WTC11 (cell line): ENCODE results near the gene LRTM2. TPM values are rescaled to one million over a fixed set of nuclear protein-coding genes. Genes with fewer than 3 reads are reported as not detected.

Source experiments
- ATAC-seq: fragments of 200-7000 bp; cut with Tn5 transposase; 2 replicates; pipeline ENCODE4 v1.10.0; 2021; ENCODE audit warnings: mild to moderate bottlenecking, moderate library complexity
- CTCF ChIA-PET: fragments of 300-600 bp; sonication (Branson Sonifier 250); formaldehyde crosslinking; loops from one replicate; lab custom pipeline; 2021; ENCODE audit warnings: antibody characterized with exemption; lab: Charles Lee
- POLR2A ChIA-PET: fragments of 350-600 bp; sonication (Branson Sonifier 250); formaldehyde crosslinking; loops from one replicate; lab custom pipeline; 2021; ENCODE audit warnings: antibody characterized with exemption; lab: Charles Lee
- DNase-seq: peaks from one replicate; pipeline ENCODE4 v3.0.0; 2021; ENCODE audit warnings: low spot score
- H3K27ac Mint-ChIP-seq: 2 replicates; pipeline ENCODE4 v1.8.0; 2021; ENCODE audit warnings: mixed read lengths
- H3K27me3 Mint-ChIP-seq: 2 replicates; pipeline ENCODE4 v1.8.0; 2021; ENCODE audit warnings: low read depth, mild to moderate bottlenecking, moderate library complexity, mixed read lengths
- H3K36me3 Mint-ChIP-seq: 2 replicates; pipeline ENCODE4 v1.8.0; 2021; ENCODE audit warnings: mixed read lengths
- H3K4me1 Mint-ChIP-seq: 2 replicates; pipeline ENCODE4 v1.8.0; 2022; ENCODE audit warnings: mixed read lengths
- H3K4me3 Mint-ChIP-seq: 2 replicates; pipeline ENCODE4 v1.8.0; 2021; ENCODE audit warnings: mild to moderate bottlenecking, moderate library complexity, mixed read lengths
- H3K9me3 Mint-ChIP-seq: 2 replicates; pipeline ENCODE4 v1.8.0; 2021; ENCODE audit warnings: mixed read lengths
- CREM ChIP-seq: sonication (generic); formaldehyde crosslinking; IDR thresholded peaks from 2 replicates; pipeline ENCODE4 v1.8.1; 2022; ENCODE audit warnings: mild to moderate bottlenecking, missing genetic modification reagents, moderate library complexity
- FOXK1 ChIP-seq: sonication (generic); formaldehyde crosslinking; IDR thresholded peaks from 2 replicates; pipeline ENCODE4 v1.8.0; 2022; ENCODE audit warnings: mild to moderate bottlenecking, moderate library complexity, missing genetic modification reagents
- GTF2I ChIP-seq: fragments of 250-450 bp; sonication (Bioruptor Pico); conservative IDR thresholded peaks from 2 replicates; pipeline ENCODE4 v1.4.0; 2021; ENCODE audit warnings: mild to moderate bottlenecking
- JUN ChIP-seq: sonication (generic); formaldehyde crosslinking; IDR thresholded peaks from 2 replicates; pipeline ENCODE4 v1.8.0; 2023; ENCODE audit warnings: mild to moderate bottlenecking, missing genetic modification reagents
- NFATC4 ChIP-seq: fragments of 250-450 bp; sonication (Bioruptor Pico); IDR thresholded peaks from 2 replicates; pipeline ENCODE4 v1.9.0; 2021; ENCODE audit warnings: mild to moderate bottlenecking
- NR3C1 ChIP-seq: sonication (generic); formaldehyde crosslinking; conservative IDR thresholded peaks from 2 replicates; pipeline ENCODE4 v1.8.1; 2023; ENCODE audit warnings: low read depth, mild to moderate bottlenecking, missing genetic modification reagents
- OVOL2 ChIP-seq: fragments of 250-450 bp; sonication (Bioruptor Pico); IDR thresholded peaks from 2 replicates; pipeline ENCODE4 v1.9.0; 2021; ENCODE audit warnings: mild to moderate bottlenecking, borderline replicate concordance
- SMAD4 ChIP-seq: sonication (generic); formaldehyde crosslinking; IDR thresholded peaks from 2 replicates; pipeline ENCODE4 v1.8.0; 2022; ENCODE audit warnings: mild to moderate bottlenecking, missing genetic modification reagents
- TEAD4 ChIP-seq: sonication (generic); formaldehyde crosslinking; IDR thresholded peaks from 2 replicates; pipeline ENCODE4 v1.8.0; 2022; ENCODE audit warnings: mild to moderate bottlenecking, missing genetic modification reagents
- ZNF416 ChIP-seq: fragments of 250-450 bp; sonication (Bioruptor Pico); IDR thresholded peaks from 2 replicates; pipeline ENCODE4 v1.9.0; 2021; ENCODE audit warnings: mild to moderate bottlenecking, inconsistent platforms
- total RNA-seq: library from RNA; stranded (reverse); gene quantifications from 3 replicates; pipeline ENCODE4 v1.2.3, GENCODE V29; 2021
- TF ChIP-seq, protein P1 (sequence below): sonication (generic); formaldehyde crosslinking; IDR thresholded peaks from 2 replicates; pipeline ENCODE4 v1.8.0; 2023; ENCODE audit warnings: missing genetic modification reagents
- TF ChIP-seq, protein P2 (sequence below): sonication (generic); formaldehyde crosslinking; IDR thresholded peaks from 2 replicates; pipeline ENCODE4 v1.8.0; 2022; ENCODE audit warnings: missing genetic modification reagents
- TF ChIP-seq, protein P3 (sequence below): sonication (generic); formaldehyde crosslinking; IDR thresholded peaks from 2 replicates; pipeline ENCODE4 v1.8.1; 2023; ENCODE audit warnings: mild to moderate bottlenecking, missing genetic modification reagents, moderate library complexity
- TF ChIP-seq, protein P4 (sequence below): sonication (generic); formaldehyde crosslinking; IDR thresholded peaks from 2 replicates; pipeline ENCODE4 v1.8.1; 2023; ENCODE audit warnings: mild to moderate bottlenecking, missing genetic modification reagents, moderate library complexity
- TF ChIP-seq, protein P5 (sequence below): sonication (generic); formaldehyde crosslinking; IDR thresholded peaks from 2 replicates; pipeline ENCODE4 v1.8.1; 2023; ENCODE audit warnings: mild to moderate bottlenecking, moderate library complexity, missing genetic modification reagents
- TF ChIP-seq, protein P6 (sequence below): fragments of 250-450 bp; sonication (Bioruptor Pico); conservative IDR thresholded peaks from 2 replicates; pipeline ENCODE4 v1.9.0; 2021; ENCODE audit warnings: mild to moderate bottlenecking
- TF ChIP-seq, protein P7 (sequence below): fragments of 250-450 bp; sonication (Bioruptor Pico); IDR thresholded peaks from 2 replicates; pipeline ENCODE4 v1.8.0; 2021; ENCODE audit warnings: mild to moderate bottlenecking
- TF ChIP-seq, protein P8 (sequence below): sonication (generic); formaldehyde crosslinking; IDR thresholded peaks from 2 replicates; pipeline ENCODE4 v1.8.1; 2022; ENCODE audit warnings: missing genetic modification reagents, borderline replicate concordance

LRTM2 gene
- total RNA-seq, 1 experiment from 2014 or later: 0.66 TPM

DNA sequence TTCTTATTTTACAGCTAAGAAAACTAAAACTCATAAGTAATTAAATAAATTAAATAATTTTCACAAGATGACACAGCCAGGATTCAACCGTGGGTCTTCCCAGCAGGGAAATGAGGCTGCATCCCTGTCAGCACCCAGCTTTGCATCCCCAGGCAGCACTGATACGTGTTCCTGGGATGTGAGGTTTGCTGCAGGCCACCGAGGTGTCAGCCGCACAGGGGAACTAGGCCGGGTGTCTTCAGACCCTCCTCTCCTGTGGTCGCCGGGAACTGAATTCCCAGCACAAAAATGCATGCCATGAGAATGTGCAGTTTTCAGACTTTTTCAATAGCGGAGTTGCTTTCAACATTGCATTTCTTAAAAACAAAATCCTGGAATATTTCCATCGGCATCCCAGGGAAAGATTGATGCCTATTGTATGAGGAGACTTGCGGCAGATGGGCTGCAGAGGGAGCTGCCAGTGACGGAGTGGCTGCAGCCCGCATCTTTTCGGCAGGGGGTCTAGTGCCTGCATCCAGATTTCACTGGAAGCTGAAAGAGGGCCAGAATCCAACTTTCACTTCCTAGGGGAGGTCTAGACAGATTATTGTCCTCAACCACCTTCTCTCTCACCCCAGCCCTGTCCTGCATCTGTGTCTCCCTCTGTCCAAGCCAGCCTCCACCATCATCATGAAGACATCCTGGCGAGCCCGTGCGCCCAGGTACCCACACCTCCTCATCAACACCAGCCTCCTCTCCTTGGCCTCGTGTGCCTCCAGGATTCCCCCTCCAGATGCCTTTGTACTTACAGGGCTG is 12.6 kb downstream of the LRTM2 start (continued):
- TF ChIP-seq FOXK1 (CRISPR knock-in tag): no peak

DNA sequence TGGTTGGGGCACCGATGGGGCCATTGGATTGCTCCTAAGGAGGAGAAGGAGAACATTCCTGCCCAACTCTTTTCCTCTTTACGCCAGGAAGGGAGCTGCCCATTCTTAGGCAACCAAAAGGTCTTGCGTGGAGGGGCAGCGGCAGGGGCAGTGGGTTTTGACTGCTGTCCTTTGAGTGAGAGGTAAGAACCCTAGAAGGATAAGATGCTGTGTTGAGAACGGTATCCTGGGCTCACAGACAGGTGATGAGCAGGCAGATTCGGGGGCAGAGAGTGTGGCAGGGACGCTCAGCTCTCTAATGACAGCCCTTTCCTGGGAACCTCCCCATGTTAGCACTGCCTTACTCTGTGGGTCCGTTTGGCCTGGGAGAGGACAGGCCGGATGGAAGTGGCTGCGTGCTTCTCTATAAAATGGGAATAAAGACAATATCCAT is 13.2 kb downstream of the LRTM2 start:
- no peak overlapping the region for H3K4me3 Mint-ChIP-seq
- TF ChIP-seq JUN (CRISPR knock-in tag): no peak
- no peak for TF ChIP-seq ZNF416 (CRISPR knock-in tag)
- TF ChIP-seq, protein P1, sequence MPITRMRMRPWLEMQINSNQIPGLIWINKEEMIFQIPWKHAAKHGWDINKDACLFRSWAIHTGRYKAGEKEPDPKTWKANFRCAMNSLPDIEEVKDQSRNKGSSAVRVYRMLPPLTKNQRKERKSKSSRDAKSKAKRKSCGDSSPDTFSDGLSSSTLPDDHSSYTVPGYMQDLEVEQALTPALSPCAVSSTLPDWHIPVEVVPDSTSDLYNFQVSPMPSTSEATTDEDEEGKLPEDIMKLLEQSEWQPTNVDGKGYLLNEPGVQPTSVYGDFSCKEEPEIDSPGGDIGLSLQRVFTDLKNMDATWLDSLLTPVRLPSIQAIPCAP (CRISPR knock-in tag): no peak
- no peak for TF ChIP-seq CREM
- TF ChIP-seq, protein P2, sequence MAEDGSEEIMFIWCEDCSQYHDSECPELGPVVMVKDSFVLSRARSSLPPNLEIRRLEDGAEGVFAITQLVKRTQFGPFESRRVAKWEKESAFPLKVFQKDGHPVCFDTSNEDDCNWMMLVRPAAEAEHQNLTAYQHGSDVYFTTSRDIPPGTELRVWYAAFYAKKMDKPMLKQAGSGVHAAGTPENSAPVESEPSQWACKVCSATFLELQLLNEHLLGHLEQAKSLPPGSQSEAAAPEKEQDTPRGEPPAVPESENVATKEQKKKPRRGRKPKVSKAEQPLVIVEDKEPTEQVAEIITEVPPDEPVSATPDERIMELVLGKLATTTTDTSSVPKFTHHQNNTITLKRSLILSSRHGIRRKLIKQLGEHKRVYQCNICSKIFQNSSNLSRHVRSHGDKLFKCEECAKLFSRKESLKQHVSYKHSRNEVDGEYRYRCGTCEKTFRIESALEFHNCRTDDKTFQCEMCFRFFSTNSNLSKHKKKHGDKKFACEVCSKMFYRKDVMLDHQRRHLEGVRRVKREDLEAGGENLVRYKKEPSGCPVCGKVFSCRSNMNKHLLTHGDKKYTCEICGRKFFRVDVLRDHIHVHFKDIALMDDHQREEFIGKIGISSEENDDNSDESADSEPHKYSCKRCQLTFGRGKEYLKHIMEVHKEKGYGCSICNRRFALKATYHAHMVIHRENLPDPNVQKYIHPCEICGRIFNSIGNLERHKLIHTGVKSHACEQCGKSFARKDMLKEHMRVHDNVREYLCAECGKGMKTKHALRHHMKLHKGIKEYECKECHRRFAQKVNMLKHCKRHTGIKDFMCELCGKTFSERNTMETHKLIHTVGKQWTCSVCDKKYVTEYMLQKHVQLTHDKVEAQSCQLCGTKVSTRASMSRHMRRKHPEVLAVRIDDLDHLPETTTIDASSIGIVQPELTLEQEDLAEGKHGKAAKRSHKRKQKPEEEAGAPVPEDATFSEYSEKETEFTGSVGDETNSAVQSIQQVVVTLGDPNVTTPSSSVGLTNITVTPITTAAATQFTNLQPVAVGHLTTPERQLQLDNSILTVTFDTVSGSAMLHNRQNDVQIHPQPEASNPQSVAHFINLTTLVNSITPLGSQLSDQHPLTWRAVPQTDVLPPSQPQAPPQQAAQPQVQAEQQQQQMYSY: no peak
- TF ChIP-seq, protein P3, sequence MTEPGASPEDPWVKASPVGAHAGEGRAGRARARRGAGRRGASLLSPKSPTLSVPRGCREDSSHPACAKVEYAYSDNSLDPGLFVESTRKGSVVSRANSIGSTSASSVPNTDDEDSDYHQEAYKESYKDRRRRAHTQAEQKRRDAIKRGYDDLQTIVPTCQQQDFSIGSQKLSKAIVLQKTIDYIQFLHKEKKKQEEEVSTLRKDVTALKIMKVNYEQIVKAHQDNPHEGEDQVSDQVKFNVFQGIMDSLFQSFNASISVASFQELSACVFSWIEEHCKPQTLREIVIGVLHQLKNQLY (CRISPR knock-in tag): no peak
- no peak for TF ChIP-seq SMAD4
- TF ChIP-seq GTF2I (CRISPR knock-in tag): no peak
- no peak for TF ChIP-seq NFATC4 (CRISPR knock-in tag)
- no peak for TF ChIP-seq NR3C1
- ATAC-seq (no peak), DNase-seq (no peak)
- POLR2A ChIA-PET: no interaction called here
- peaks cover 9% of the 10 kb centered on the region for H3K4me1 Mint-ChIP-seq
- H3K27me3 Mint-ChIP-seq: peaks cover 8% of the 10 kb centered on the region; the same call in 1 of the 2 replicates
- no peaks in the 10 kb centered on the region for H3K9me3 Mint-ChIP-seq
- no peaks in the 10 kb centered on the region for H3K36me3 Mint-ChIP-seq
- no peak overlapping the region for H3K27ac Mint-ChIP-seq
- CTCF ChIA-PET: interaction anchor here (1.0 to 1.8 kb wide), 2 partner anchors 38 to 106 kb away, joined by 3 to 5 read pairs; no protein-coding TSS in a partner anchor

DNA sequence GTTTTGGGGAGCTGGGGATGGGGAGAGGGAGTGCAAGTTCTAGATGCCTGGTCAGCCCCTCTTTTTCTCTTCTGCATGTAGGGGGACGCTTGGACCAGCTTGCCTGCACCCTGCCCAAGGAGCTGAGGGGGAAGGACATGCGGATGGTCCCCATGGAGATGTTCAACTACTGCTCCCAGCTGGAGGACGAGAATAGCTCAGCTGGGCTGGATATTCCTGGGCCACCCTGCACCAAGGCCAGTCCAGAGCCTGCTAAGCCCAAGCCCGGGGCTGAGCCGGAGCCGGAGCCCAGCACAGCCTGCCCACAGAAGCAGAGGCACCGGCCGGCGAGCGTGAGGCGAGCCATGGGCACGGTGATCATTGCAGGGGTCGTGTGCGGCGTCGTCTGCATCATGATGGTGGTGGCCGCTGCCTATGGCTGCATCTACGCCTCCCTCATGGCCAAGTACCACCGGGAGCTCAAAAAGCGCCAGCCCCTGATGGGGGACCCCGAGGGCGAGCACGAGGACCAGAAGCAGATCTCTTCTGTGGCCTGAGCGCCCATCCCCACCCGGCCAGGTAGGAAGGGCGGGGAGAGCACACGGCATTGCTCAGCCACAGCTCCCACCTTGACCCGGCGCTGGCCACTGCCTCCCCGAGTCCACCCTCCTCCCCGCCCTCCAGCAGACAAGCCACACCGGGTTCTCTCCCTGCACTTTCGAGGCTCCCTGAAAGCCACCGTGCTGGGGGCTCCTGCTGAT is 14.0 kb downstream of the LRTM2 start:
- peaks cover 9% of the 10 kb centered on the region for H3K4me1 Mint-ChIP-seq
- no peaks in the 10 kb centered on the region for H3K9me3 Mint-ChIP-seq
- no peak overlapping the region for H3K4me3 Mint-ChIP-seq
- H3K27me3 Mint-ChIP-seq: peaks cover 8% of the 10 kb centered on the region; the same call in 1 of the 2 replicates
- ATAC-seq (no peak), DNase-seq (no peak)
- ChIA-PET POLR2A (no interaction called here), CTCF (interaction anchor here (1.0 to 1.8 kb wide), 2 partner anchors 39 to 106 kb away, joined by 3 to 5 read pairs; no protein-coding TSS in a partner anchor)
- H3K27ac Mint-ChIP-seq: no peak overlapping the region
- no peaks in the 10 kb centered on the region for H3K36me3 Mint-ChIP-seq
- TF ChIP-seq, protein P4, sequence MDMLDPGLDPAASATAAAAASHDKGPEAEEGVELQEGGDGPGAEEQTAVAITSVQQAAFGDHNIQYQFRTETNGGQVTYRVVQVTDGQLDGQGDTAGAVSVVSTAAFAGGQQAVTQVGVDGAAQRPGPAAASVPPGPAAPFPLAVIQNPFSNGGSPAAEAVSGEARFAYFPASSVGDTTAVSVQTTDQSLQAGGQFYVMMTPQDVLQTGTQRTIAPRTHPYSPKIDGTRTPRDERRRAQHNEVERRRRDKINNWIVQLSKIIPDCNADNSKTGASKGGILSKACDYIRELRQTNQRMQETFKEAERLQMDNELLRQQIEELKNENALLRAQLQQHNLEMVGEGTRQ: no peak
- TF ChIP-seq, protein P5, sequence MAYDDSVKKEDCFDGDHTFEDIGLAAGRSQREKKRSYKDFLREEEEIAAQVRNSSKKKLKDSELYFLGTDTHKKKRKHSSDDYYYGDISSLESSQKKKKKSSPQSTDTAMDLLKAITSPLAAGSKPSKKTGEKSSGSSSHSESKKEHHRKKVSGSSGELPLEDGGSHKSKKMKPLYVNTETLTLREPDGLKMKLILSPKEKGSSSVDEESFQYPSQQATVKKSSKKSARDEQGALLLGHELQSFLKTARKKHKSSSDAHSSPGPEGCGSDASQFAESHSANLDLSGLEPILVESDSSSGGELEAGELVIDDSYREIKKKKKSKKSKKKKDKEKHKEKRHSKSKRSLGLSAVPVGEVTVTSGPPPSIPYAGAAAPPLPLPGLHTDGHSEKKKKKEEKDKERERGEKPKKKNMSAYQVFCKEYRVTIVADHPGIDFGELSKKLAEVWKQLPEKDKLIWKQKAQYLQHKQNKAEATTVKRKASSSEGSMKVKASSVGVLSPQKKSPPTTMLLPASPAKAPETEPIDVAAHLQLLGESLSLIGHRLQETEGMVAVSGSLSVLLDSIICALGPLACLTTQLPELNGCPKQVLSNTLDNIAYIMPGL (CRISPR knock-in tag): no peak
- no peak for TF ChIP-seq TEAD4 (CRISPR knock-in tag)
- no peak for TF ChIP-seq GTF2I (CRISPR knock-in tag)
- TF ChIP-seq, protein P6, sequence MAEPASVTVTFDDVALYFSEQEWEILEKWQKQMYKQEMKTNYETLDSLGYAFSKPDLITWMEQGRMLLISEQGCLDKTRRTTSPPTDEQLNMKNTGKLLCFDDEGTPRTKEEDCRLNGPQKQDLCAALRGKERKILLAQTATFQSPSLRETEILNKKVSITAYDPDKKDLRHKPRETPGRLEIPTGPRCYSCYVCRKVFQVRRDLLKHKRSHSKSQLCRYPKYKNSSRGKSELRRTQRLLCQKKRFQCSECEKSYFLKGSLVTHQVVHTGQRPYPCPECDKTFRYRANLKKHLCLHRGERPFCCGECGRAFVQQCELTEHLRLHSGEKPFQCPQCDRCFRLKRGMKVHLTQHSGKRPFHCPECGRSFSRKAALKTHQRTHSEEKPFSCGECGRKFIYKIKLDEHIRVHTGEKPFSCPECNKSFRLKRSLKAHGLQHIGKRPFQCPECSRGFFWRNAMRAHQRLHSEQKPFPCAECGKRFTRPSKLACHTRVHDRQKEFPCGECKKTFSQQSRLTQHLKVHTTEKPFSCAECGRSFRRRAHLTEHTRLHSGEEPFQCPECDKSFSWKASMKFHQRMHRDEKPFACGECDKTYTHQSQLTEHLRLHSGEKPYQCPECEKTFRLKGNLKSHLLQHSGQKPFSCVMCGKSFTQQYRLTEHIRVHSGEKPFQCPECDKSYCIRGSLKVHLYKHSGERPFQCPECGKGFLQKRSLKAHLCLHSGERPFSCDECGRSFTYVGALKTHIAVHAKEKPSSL (CRISPR knock-in tag): no peak
- TF ChIP-seq, protein P7, sequence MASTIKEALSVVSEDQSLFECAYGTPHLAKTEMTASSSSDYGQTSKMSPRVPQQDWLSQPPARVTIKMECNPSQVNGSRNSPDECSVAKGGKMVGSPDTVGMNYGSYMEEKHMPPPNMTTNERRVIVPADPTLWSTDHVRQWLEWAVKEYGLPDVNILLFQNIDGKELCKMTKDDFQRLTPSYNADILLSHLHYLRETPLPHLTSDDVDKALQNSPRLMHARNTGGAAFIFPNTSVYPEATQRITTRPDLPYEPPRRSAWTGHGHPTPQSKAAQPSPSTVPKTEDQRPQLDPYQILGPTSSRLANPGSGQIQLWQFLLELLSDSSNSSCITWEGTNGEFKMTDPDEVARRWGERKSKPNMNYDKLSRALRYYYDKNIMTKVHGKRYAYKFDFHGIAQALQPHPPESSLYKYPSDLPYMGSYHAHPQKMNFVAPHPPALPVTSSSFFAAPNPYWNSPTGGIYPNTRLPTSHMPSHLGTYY (CRISPR knock-in tag): no peak
- TF ChIP-seq, protein P8, sequence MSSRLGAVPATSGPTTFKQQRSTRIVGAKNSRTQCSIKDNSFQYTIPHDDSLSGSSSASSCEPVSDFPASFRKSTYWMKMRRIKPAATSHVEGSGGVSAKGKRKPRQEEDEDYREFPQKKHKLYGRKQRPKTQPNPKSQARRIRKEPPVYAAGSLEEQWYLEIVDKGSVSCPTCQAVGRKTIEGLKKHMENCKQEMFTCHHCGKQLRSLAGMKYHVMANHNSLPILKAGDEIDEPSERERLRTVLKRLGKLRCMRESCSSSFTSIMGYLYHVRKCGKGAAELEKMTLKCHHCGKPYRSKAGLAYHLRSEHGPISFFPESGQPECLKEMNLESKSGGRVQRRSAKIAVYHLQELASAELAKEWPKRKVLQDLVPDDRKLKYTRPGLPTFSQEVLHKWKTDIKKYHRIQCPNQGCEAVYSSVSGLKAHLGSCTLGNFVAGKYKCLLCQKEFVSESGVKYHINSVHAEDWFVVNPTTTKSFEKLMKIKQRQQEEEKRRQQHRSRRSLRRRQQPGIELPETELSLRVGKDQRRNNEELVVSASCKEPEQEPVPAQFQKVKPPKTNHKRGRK: no peak
- TF ChIP-seq OVOL2 (CRISPR knock-in tag): no peak
- TF ChIP-seq NFATC4 (CRISPR knock-in tag): no peak
